Sigmoid colon (tissue), 7 donors: ENCODE data around the gene CHMP2A. TPM values are rescaled to one million over a fixed set of nuclear protein-coding genes. Genes with fewer than 3 reads are reported as not detected.

Experiments used
- DNase-seq: peaks from one replicate; pipeline ENCODE4 v3.0.0-alpha.2; 2019
- H3K27ac ChIP-seq, 4 donors: fragments of 200-600 bp; sonication (generic); one replicate each; pipeline ENCODE4 v1.5.1; 2016 to 2019; ENCODE audit warnings: mild to moderate bottlenecking in 1 of 4
- H3K27me3 ChIP-seq, 3 donors: fragments of 200-600 bp; sonication (generic); one replicate each; pipeline ENCODE4 v1.5.1; 2019; ENCODE audit warnings: mild to moderate bottlenecking in 1 of 3
- H3K36me3 ChIP-seq, 4 donors: fragments of 200-600 bp; sonication (generic); one replicate each; pipeline ENCODE4 v1.5.1; 2016 to 2019
- H3K4me1 ChIP-seq, 4 donors: fragments of 200-600 bp; sonication (generic); one replicate each; pipeline ENCODE4 v1.5.1; 2017 to 2019
- H3K4me3 ChIP-seq, 4 donors: fragments of 200-600 bp; sonication (generic); one replicate each; pipeline ENCODE4 v1.5.1; 2017 to 2019; ENCODE audit warnings: mild to moderate bottlenecking in 2 of 4, moderate library complexity in 1 of 4
- H3K9me3 ChIP-seq, 4 donors: fragments of 200-600 bp in 3 of 4; sonication (generic) in 3 of 4; one replicate each; pipeline versions ENCODE4 v1.5.1 to v1.6.1; 2013 to 2019
- CTCF ChIP-seq, 4 experiments: fragments of 450-650 bp in 3 of 4; fragments of 200-600 bp in 1 of 4; IDR thresholded peaks; one replicate each; pipeline ENCODE4 v1.5.1; 2016 to 2019; ENCODE audit warnings: antibody characterized with exemption in 4 of 4, mild to moderate bottlenecking in 3 of 4, moderate library complexity in 2 of 4
- EP300 ChIP-seq, 4 donors: sonication (generic); formaldehyde crosslinking; IDR thresholded peaks; one replicate each; pipeline ENCODE4 v1.6.1; 2017; ENCODE audit warnings: antibody characterized with exemption in 4 of 4
- POLR2A ChIP-seq, 2 donors: fragments of 450-650 bp; IDR thresholded peaks; one replicate each; pipeline ENCODE4 v1.6.1; 2016; ENCODE audit warnings: antibody characterized with exemption in 2 of 2, mild to moderate bottlenecking in 2 of 2, moderate library complexity in 2 of 2
- POLR2AphosphoS5 ChIP-seq, 4 donors: sonication (generic); formaldehyde crosslinking; IDR thresholded peaks; one replicate each; pipeline ENCODE4 v1.6.1; 2017; ENCODE audit warnings: antibody characterized with exemption in 4 of 4
- WGBS, 2 donors: extraction: QIAGEN DNeasy Blood & Tissue Kit; methylation state at CpG; one replicate each; pipeline ENCODE4 v1.1.7; 2013; 5-methylcytosine and 5-hydroxymethylcytosine counted together
- intact Hi-C: fragments of 100-400 bp; cut with DNase I; formaldehyde crosslinking; loops from one replicate; pipeline ENCODE4 v1.15.1; 2023
- polyA plus RNA-seq, 3 donors: library from polyadenylated mRNA; stranded (reverse); fragments of 200-250 nt; gene quantifications; one replicate each; pipeline ENCODE4 v1.2.3, GENCODE V29; 2013
- total RNA-seq, 4 donors: library from RNA; depleted of rRNA; stranded (reverse); fragments of >200 nt; gene quantifications; one replicate each; pipeline ENCODE4 v1.1.0, GENCODE V29; 2016
- donor health status: healthy with polysubstance abuse.
- donor health status: Bipolar disorder and iron deficiency.
- donor health status: healthy.

CHMP2A gene
- total and polyA plus RNA-seq, 7 donors = 101 to 372 (median 144) TPM

- Histone ChIP-seq H3K27ac (peak overlapping the region; percentile 57 to 71 (median 65)), H3K9me3 (no peaks in the 10 kb centered on the region), H3K4me1 (peaks cover 0 to 36% (median 33%) of the 10 kb centered on the region in 4 donors), H3K27me3 (no peaks in the 10 kb centered on the region), H3K36me3 (peaks cover 0 to 15% (median 0%) of the 10 kb centered on the region in 4 donors), H3K4me3 (peak overlapping the region; percentile 33 to 51 (median 41))
- DNase-seq = peak; percentile 71
- WGBS, 2 donors = 3 to 5% methylated on average over 40 of the region's 40 CpGs
- TF ChIP-seq POLR2AphosphoS5 (IDR thresholded peaks at IDR 0.05) (no peak), EP300 (IDR thresholded peaks at IDR 0.05) (no peak), POLR2A (IDR thresholded peaks at IDR 0.05) (no peak), CTCF (IDR thresholded peaks at IDR 0.05) (no peak)
- intact Hi-C loops = no loop called here
These were observed 8.2 kb upstream of the CHMP2A start for GRCh38 chr19:58563034-58563573.

GRCh38 chr19:58562122-58563033 lies 7.5 kb upstream of the CHMP2A start:
- TF ChIP-seq POLR2A (IDR thresholded peaks at IDR 0.05) (no peak), POLR2AphosphoS5 (IDR thresholded peaks at IDR 0.05) (peak in 3 of 4 donors; percentile 3 to 63 (median 23))
- no peaks in the 10 kb centered on the region for H3K27me3 ChIP-seq
- WGBS, 2 donors = 4 to 9% methylated on average over 107 of the region's 107 CpGs
- H3K4me3 ChIP-seq = peak overlapping the region; percentile 33 to 51 (median 41)
- peak; percentile 80 for DNase-seq
- H3K27ac ChIP-seq = peak overlapping the region; percentile 57 to 71 (median 65)
- intact Hi-C loops = no loop called here
- H3K36me3 ChIP-seq = peaks cover 0 to 13% (median 0%) of the 10 kb centered on the region in 4 donors
- no peaks in the 10 kb centered on the region for H3K9me3 ChIP-seq
- peaks cover 0 to 41% (median 36%) of the 10 kb centered on the region in 4 donors for H3K4me1 ChIP-seq

GRCh38 chr19:58561373-58562121 lies 6.6 kb upstream of the CHMP2A start:
- H3K9me3 ChIP-seq = no peaks in the 10 kb centered on the region
- 47 to 64% methylated on average over 16 of the region's 16 CpGs for WGBS, 2 donors
- peak overlapping the region; percentile 33 to 51 (median 41) for H3K4me3 ChIP-seq
- peaks cover 3 to 10% (median 5%) of the 10 kb centered on the region in 4 donors for H3K36me3 ChIP-seq
- peak overlapping the region; percentile 57 to 71 (median 65) for H3K27ac ChIP-seq
- no peak for DNase-seq
- peaks cover 0 to 49% (median 44%) of the 10 kb centered on the region in 4 donors for H3K4me1 ChIP-seq
- intact Hi-C loops = no loop called here
- no peaks in the 10 kb centered on the region for H3K27me3 ChIP-seq
- TF ChIP-seq CTCF (IDR thresholded peaks at IDR 0.05) (no peak), POLR2A (IDR thresholded peaks at IDR 0.05) (no peak), EP300 (IDR thresholded peaks at IDR 0.05) (no peak), POLR2AphosphoS5 (IDR thresholded peaks at IDR 0.05) (no peak)

- no peak overlapping the region for H3K27ac ChIP-seq
- H3K36me3 ChIP-seq = peaks cover 9 to 13% (median 11%) of the 10 kb centered on the region in 4 donors
- peaks cover 0 to 56% (median 51%) of the 10 kb centered on the region in 4 donors for H3K4me1 ChIP-seq
- H3K4me3 ChIP-seq = no peak overlapping the region
- peak; percentile 59 for DNase-seq
- H3K27me3 ChIP-seq = no peaks in the 10 kb centered on the region
- intact Hi-C loops = no loop called here
- TF ChIP-seq CTCF (IDR thresholded peaks at IDR 0.05) (no peak), POLR2A (IDR thresholded peaks at IDR 0.05) (no peak), EP300 (IDR thresholded peaks at IDR 0.05) (no peak), POLR2AphosphoS5 (IDR thresholded peaks at IDR 0.05) (no peak)
- H3K9me3 ChIP-seq = no peaks in the 10 kb centered on the region
These were observed 6.0 kb upstream of the CHMP2A start for GRCh38 chr19:58560921-58561320.
